Dermis blood vessel endothelial cell (primary cell): ENCODE measurements around the gene RNF114. TPM values are rescaled to one million over a fixed set of nuclear protein-coding genes. Genes with fewer than 3 reads are reported as not detected.

ENCODE experiments used
- DNase-seq: peaks from one replicate; pipeline ENCODE4 v3.0.0; 2010
- total RNA-seq: library from RNA; depleted of rRNA; stranded (reverse); fragments of >200 nt; gene quantifications from 2 replicates; pipeline ENCODE4 v1.2.3, GENCODE V29; 2014

Gene RNF114
- total RNA-seq, 1 donor from 2014 or later, result 169 TPM

GRCh38 chr20:49904440-49905214 lies 31.6 kb upstream of the RNF114 start:
- no peak for DNase-seq

GRCh38 chr20:49905415-49906091 lies 30.6 kb upstream of the RNF114 start:
- DNase-seq, result no peak

GRCh38 chr20:49906101-49906604 lies 30.0 kb upstream of the RNF114 start:
- DNase-seq, result peak; percentile 17

- no peak for DNase-seq
Observed at GRCh38 chr20:49906615-49907154, 29.5 kb upstream of the RNF114 start.

GRCh38 chr20:49907405-49908257 lies 28.6 kb upstream of the RNF114 start:
- DNase-seq, result no peak

GRCh38 chr20:49908258-49908565 lies 28.0 kb upstream of the RNF114 start:
- DNase-seq, result no peak

- DNase-seq, result peak; percentile 62
Observed at GRCh38 chr20:49909499-49910339, 26.5 kb upstream of the RNF114 start.

GRCh38 chr20:49910340-49910706 lies 25.9 kb upstream of the RNF114 start:
- no peak for DNase-seq

- DNase-seq, result no peak
Observed at GRCh38 chr20:49913399-49914047, 22.7 kb upstream of the RNF114 start.

GRCh38 chr20:49914310-49915117 lies 21.7 kb upstream of the RNF114 start:
- peak; percentile 40 for DNase-seq

- no peak for DNase-seq
Observed at GRCh38 chr20:49915118-49915379, 21.1 kb upstream of the RNF114 start.

- DNase-seq, result peak; percentile 97
Observed at GRCh38 chr20:49915380-49916145, 20.6 kb upstream of the RNF114 start, which contains the start of gene SPATA2. TSS of gene SPATA2 (minus strand) at chr20:49915529. CDS start at chr20:49908490, 7,039 bp downstream.

- peak; percentile 62 for DNase-seq
Observed at GRCh38 chr20:49916146-49917002, 19.8 kb upstream of the RNF114 start.

GRCh38 chr20:49918446-49918845 lies 17.8 kb upstream of the RNF114 start:
- no peak for DNase-seq

- DNase-seq, result no peak
Observed at GRCh38 chr20:49919009-49919408, 17.2 kb upstream of the RNF114 start.

GRCh38 chr20:49919461-49919860 lies 16.7 kb upstream of the RNF114 start:
- no peak for DNase-seq

GRCh38 chr20:49924247-49924646 lies 11.9 kb upstream of the RNF114 start:
- DNase-seq, result no peak

GRCh38 chr20:49925901-49926454 lies 10.2 kb upstream of the RNF114 start:
- no peak for DNase-seq
